GM23248 (cell line): ENCODE data around the gene SEMA5A. TPM values are rescaled to one million over a fixed set of nuclear protein-coding genes. Genes with fewer than 3 reads are reported as not detected.

Experiments
- DNase-seq: peaks from one replicate; pipeline ENCODE4 v3.0.0-alpha.2; 2015
- H2AFZ ChIP-seq: fragments of 200-600 bp; sonication (generic); 2 replicates; pipeline ENCODE4 v1.6.1; 2016; ENCODE audit warnings: antibody characterized with exemption
- H3F3A ChIP-seq: fragments of 200-600 bp; sonication (generic); 2 replicates; pipeline ENCODE4 v1.6.1; 2016; ENCODE audit warnings: mild to moderate bottlenecking, antibody characterized with exemption, mixed run types; ENCODE audit not compliant: insufficient read depth
- H3K27ac ChIP-seq: fragments of 200-600 bp; sonication (generic); 2 replicates; pipeline ENCODE4 v1.5.1; 2016; ENCODE audit warnings: mild to moderate bottlenecking
- H3K27me3 ChIP-seq: fragments of 200-600 bp; sonication (generic); replicated peaks from 2 replicates; pipeline ENCODE4 v1.6.1; 2016; ENCODE audit warnings: mild to moderate bottlenecking; ENCODE audit not compliant: insufficient read depth
- H3K36me3 ChIP-seq: fragments of 200-600 bp; sonication (generic); 2 replicates; pipeline ENCODE4 v1.6.1; 2016; ENCODE audit warnings: low read depth, mild to moderate bottlenecking
- H3K4me1 ChIP-seq: fragments of 200-600 bp; sonication (generic); 2 replicates; pipeline ENCODE4 v1.6.1; 2016; ENCODE audit warnings: mild to moderate bottlenecking; ENCODE audit not compliant: insufficient read depth
- H3K4me2 ChIP-seq: fragments of 200-600 bp; sonication (generic); one replicate; pipeline ENCODE4 v1.6.1; 2016; ENCODE audit warnings: mild to moderate bottlenecking; ENCODE audit not compliant: unreplicated experiment
- H3K4me3 ChIP-seq: fragments of 200-600 bp; sonication (generic); 2 replicates; pipeline ENCODE4 v1.5.1; 2016; ENCODE audit warnings: mild to moderate bottlenecking
- H3K79me2 ChIP-seq: fragments of 200-600 bp; sonication (generic); 2 replicates; pipeline ENCODE4 v1.6.1; 2016; ENCODE audit warnings: mild to moderate bottlenecking; ENCODE audit not compliant: insufficient read depth
- H3K9ac ChIP-seq: fragments of 200-600 bp; sonication (generic); 2 replicates; pipeline ENCODE4 v1.6.1; 2016; ENCODE audit warnings: mild to moderate bottlenecking
- H3K9me2 ChIP-seq: fragments of 200-600 bp; sonication (generic); 2 replicates; pipeline ENCODE4 v1.6.1; 2016; ENCODE audit warnings: mixed run types, mild to moderate bottlenecking, moderate library complexity; ENCODE audit not compliant: insufficient read depth
- H3K9me3 ChIP-seq: fragments of 200-600 bp; sonication (generic); one replicate; pipeline ENCODE4 v1.6.1; 2017; ENCODE audit warnings: low read depth
- H4K20me1 ChIP-seq: fragments of 200-600 bp; sonication (generic); 2 replicates; pipeline ENCODE4 v1.6.0; 2016; ENCODE audit not compliant: insufficient read depth
- EZH2 ChIP-seq: fragments of 200-600 bp; sonication (generic); IDR thresholded peaks from 2 replicates; pipeline ENCODE4 v1.6.1; 2018; ENCODE audit warnings: antibody characterized with exemption, mild to moderate bottlenecking; ENCODE audit not compliant: insufficient read depth, poor library complexity, severe bottlenecking
- EZH2phosphoT487 ChIP-seq: fragments of 200-600 bp; sonication (generic); IDR thresholded peaks from 2 replicates; pipeline ENCODE4 v1.6.1; 2018; ENCODE audit warnings: antibody characterized with exemption, moderate library complexity, mild to moderate bottlenecking, low read depth; ENCODE audit not compliant: insufficient read depth
- WGBS, 2 experiments: methylation state at CpG; one replicate each; pipeline ENCODE4 v1.1.6; 2015 to 2017; ENCODE audit warnings: low lambda C conversion rate in 2 of 2, low coverage in 1 of 2; ENCODE audit errors: missing lambda C conversion rate in 2 of 2; 5-methylcytosine and 5-hydroxymethylcytosine counted together
- in situ Hi-C: fragments of 300-500 bp; cut with MboI; formaldehyde crosslinking; loops from 2 replicates; pipeline ENCODE4 v1.15.0; 2020
- polyA plus RNA-seq: library from polyadenylated mRNA; unstranded; fragments of >200 nt; fragmentation: Nextera tagmentation; extraction: Ambion mirVana; gene quantifications from 2 replicates; pipeline ENCODE4 v1.2.1, GENCODE V29; 2016
- total RNA-seq: library from RNA; depleted of rRNA; stranded (reverse); fragments of >200 nt; shearing (Covaris generic); gene quantifications from 2 replicates; pipeline ENCODE4 v1.2.3, GENCODE V29; 2014

Gene SEMA5A
- total and polyA plus RNA-seq, 2 experiments from 2014 or later = 33.5 to 38.2 TPM

GRCh38 chr5:9112520-9113291 lies 433.2 kb downstream of the SEMA5A start:
- no peak for TF ChIP-seq EZH2
- no peak for TF ChIP-seq EZH2phosphoT487
- H3K4me3 ChIP-seq = no peak overlapping the region
- no peaks in the 10 kb centered on the region for H3K9me3 ChIP-seq
- no peaks in the 10 kb centered on the region for H3K79me2 ChIP-seq
- H3K27ac ChIP-seq = no peak overlapping the region
- no peak for DNase-seq
- H3K27me3 ChIP-seq = no peaks in the 10 kb centered on the region
- WGBS, 2 experiments = 79 to 88% methylated on average over 4 of the region's 4 CpGs
- in situ Hi-C loops = no loop called here
- no peaks in the 10 kb centered on the region for H3F3A ChIP-seq
- H2AFZ ChIP-seq = no peak overlapping the region
- H3K36me3 ChIP-seq = peaks cover 26% of the 10 kb centered on the region
- no peaks in the 10 kb centered on the region for H3K4me1 ChIP-seq
- H3K9ac ChIP-seq = no peak overlapping the region
- no peaks in the 10 kb centered on the region for H4K20me1 ChIP-seq
- H3K4me2 ChIP-seq = no peak overlapping the region
- H3K9me2 ChIP-seq = no peaks in the 10 kb centered on the region

- Histone ChIP-seq H3K4me2 (no peak overlapping the region), H4K20me1 (no peaks in the 10 kb centered on the region), H3K4me1 (no peaks in the 10 kb centered on the region), H3K36me3 (peaks cover 18% of the 10 kb centered on the region; the same call in 1 of the 2 replicates), H3K4me3 (no peak overlapping the region), H3K9me3 (no peaks in the 10 kb centered on the region), H3F3A (no peaks in the 10 kb centered on the region), H3K9me2 (no peaks in the 10 kb centered on the region), H3K27me3 (no peaks in the 10 kb centered on the region), H3K79me2 (no peaks in the 10 kb centered on the region), H3K27ac (no peak overlapping the region), H2AFZ (no peak overlapping the region), H3K9ac (no peak overlapping the region)
- no peak for TF ChIP-seq EZH2phosphoT487
- 35 to 36% methylated on average over 6 of the region's 6 CpGs for WGBS, 2 experiments
- DNase-seq = peak; percentile 28
- in situ Hi-C loops = no loop called here
These were observed 437.7 kb downstream of the SEMA5A start for GRCh38 chr5:9108162-9108561.

- H3K27me3 ChIP-seq = no peaks in the 10 kb centered on the region
- H4K20me1 ChIP-seq = no peaks in the 10 kb centered on the region
- no peaks in the 10 kb centered on the region for H3K9me3 ChIP-seq
- no peaks in the 10 kb centered on the region for H3K4me1 ChIP-seq
- no peak overlapping the region for H3K27ac ChIP-seq
- peaks cover 12% of the 10 kb centered on the region; the same call in 1 of the 2 replicates for H3K36me3 ChIP-seq
- no peaks in the 10 kb centered on the region for H3F3A ChIP-seq
- WGBS, 2 experiments = 93 to 97% methylated on average over 3 of the region's 3 CpGs
- TF ChIP-seq EZH2phosphoT487 = no peak
- TF ChIP-seq EZH2 = no peak
- H2AFZ ChIP-seq = no peak overlapping the region
- H3K9ac ChIP-seq = no peak overlapping the region
- no peaks in the 10 kb centered on the region for H3K79me2 ChIP-seq
- H3K4me2 ChIP-seq = no peak overlapping the region
- no peak overlapping the region for H3K4me3 ChIP-seq
- DNase-seq = no peak
- in situ Hi-C loops = no loop called here
- H3K9me2 ChIP-seq = no peaks in the 10 kb centered on the region
These were observed 440.0 kb downstream of the SEMA5A start for GRCh38 chr5:9105851-9106250.

DNA sequence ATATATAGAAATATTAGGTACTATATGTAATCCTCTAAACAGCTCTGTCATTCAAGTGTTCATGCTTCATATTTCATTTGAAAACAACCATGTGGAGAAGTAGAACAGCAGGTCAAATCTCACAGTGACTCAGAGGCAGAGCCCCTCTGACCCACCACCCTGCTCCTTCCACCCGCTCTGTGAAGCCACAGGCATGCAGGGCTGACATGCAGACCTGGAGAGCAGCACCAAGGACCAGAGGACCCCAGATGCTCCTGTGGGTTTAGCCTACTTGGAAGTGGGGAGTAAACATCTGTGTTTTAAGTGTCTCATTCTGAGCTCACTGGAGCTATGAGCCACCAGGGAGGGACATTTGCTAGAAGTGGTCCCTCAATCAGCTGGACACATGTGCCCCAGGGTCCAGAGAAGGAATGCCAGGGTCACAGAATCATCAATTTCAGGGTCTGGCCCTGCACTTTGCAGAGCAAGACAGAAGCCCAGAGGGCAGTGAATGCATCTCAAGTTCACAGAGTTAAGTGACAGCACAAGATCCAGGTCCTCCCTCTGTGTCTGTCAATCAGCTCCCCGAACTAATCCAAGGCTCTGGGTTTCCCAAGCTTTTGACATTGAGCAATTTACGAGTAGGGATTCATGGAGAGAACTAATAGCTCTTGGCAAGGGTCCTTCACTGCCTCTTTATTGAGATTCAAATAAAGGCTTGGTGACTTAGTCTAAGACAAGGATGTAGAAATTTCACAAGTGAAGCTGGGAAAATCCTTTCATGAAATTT lies 441.1 kb downstream of the SEMA5A start:
- in situ Hi-C loops = no loop called here
- H3K9me3 ChIP-seq = no peaks in the 10 kb centered on the region
- H3K36me3 ChIP-seq = peaks cover 12% of the 10 kb centered on the region; the same call in 1 of the 2 replicates
- H3K27ac ChIP-seq = no peak overlapping the region
- H4K20me1 ChIP-seq = no peaks in the 10 kb centered on the region
- no peak overlapping the region for H3K9ac ChIP-seq
- no peak overlapping the region for H3K4me3 ChIP-seq
- H3F3A ChIP-seq = no peaks in the 10 kb centered on the region
- H3K79me2 ChIP-seq = no peaks in the 10 kb centered on the region
- WGBS, 2 experiments = 84 to 86% methylated on average over 3 of the region's 3 CpGs
- no peaks in the 10 kb centered on the region for H3K4me1 ChIP-seq
- no peak overlapping the region for H2AFZ ChIP-seq
- DNase-seq = no peak
- no peaks in the 10 kb centered on the region for H3K27me3 ChIP-seq
- TF ChIP-seq EZH2phosphoT487 (no peak), EZH2 (no peak)
- H3K9me2 ChIP-seq = no peaks in the 10 kb centered on the region
- no peak overlapping the region for H3K4me2 ChIP-seq
